ENCODE results near the gene NPIPB2.
"Not testable (repeated sequence)": the region's sequence is repeated elsewhere in the genome, so short reads cannot be mapped to it uniquely, and the experiment has no call there.

Gene NPIPB2

DNA sequence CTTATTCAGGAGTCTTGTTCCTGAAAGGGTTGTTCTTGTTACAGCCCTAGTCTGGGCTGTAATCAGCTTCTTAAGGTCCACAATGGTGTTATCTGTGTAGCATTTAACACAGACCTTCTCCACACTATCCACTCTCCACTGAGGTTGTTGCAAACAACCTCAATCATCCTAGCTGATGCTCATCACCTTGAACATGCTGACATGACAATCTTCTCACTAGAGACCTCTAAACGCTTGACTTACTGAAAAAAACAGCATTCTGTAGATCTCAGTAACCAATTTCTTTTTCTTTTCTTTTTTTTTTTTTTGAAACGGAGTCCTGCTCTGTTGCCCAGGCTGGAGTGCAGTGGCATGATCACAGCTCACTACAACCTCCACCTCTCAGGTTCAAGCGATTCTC is 26.7 kb upstream of the NPIPB2 start:
- H3K36me3 Mint-ChIP-seq, result peaks cover 11% of the 10 kb centered on the region
- no peak overlapping the region for H3K27ac Mint-ChIP-seq
- DNase-seq (ENCODE audit: low spot score in 2 of 2) (no peak), ATAC-seq (ENCODE audit: low read depth) (no peak)
- no peak overlapping the region for H3K4me3 Mint-ChIP-seq
- no peaks in the 10 kb centered on the region for H3K27me3 Mint-ChIP-seq
- H3K4me1 Mint-ChIP-seq, result peaks cover 25% of the 10 kb centered on the region
- no peaks in the 10 kb centered on the region for H3K9me3 Mint-ChIP-seq

GRCh38 chr16:11967195-11967911 is 25.5 kb upstream of the NPIPB2 start:
- Mint-ChIP-seq H3K9me3 (no peaks in the 10 kb centered on the region), H3K4me3 (peak overlapping the region; percentile 35), H3K27me3 (no peaks in the 10 kb centered on the region), H3K27ac (no peak overlapping the region), H3K36me3 (peaks cover 7% of the 10 kb centered on the region), H3K4me1 (peaks cover 28% of the 10 kb centered on the region)
- no peak for ATAC-seq (ENCODE audit: low read depth)
- DNase-seq (ENCODE audit: low spot score in 2 of 2), result no peak

- peaks cover 7% of the 10 kb centered on the region for H3K36me3 Mint-ChIP-seq
- H3K27me3 Mint-ChIP-seq, result no peaks in the 10 kb centered on the region
- H3K27ac Mint-ChIP-seq, result peak overlapping the region; percentile 91
- ATAC-seq (ENCODE audit: low read depth) (peak; percentile 80), DNase-seq (ENCODE audit: low spot score in 2 of 2) (no peak)
- H3K4me3 Mint-ChIP-seq, result peak overlapping the region; percentile 80
- H3K4me1 Mint-ChIP-seq, result peaks cover 28% of the 10 kb centered on the region
- no peaks in the 10 kb centered on the region for H3K9me3 Mint-ChIP-seq
These were observed 24.3 kb upstream of the NPIPB2 start for GRCh38 chr16:11966173-11966572.

GRCh38 chr16:11964761-11965551 is 23.1 kb upstream of the NPIPB2 start, which contains the start of gene TNFRSF17:
Gene TNFRSF17, plus strand, starts transcription at chr16:11965210. Its CDS starts 115 bp downstream, at chr16:11965325.
- ATAC-seq (ENCODE audit: low read depth) (peak; percentile 64), DNase-seq (ENCODE audit: low spot score in 2 of 2) (no peak)
- Mint-ChIP-seq H3K4me1 (peaks cover 28% of the 10 kb centered on the region), H3K36me3 (peaks cover 9% of the 10 kb centered on the region), H3K4me3 (peak within 1 kb of the TSS; percentile 81), H3K27me3 (no peaks in the 10 kb centered on the region), H3K9me3 (no peaks in the 10 kb centered on the region), H3K27ac (peak within 1 kb of the TSS; percentile 91)

GRCh38 chr16:11963706-11964105 is 21.9 kb upstream of the NPIPB2 start:
- H3K9me3 Mint-ChIP-seq, result no peaks in the 10 kb centered on the region
- H3K27ac Mint-ChIP-seq, result peak overlapping the region; percentile 91
- peaks cover 6% of the 10 kb centered on the region for H3K36me3 Mint-ChIP-seq
- DNase-seq (ENCODE audit: low spot score in 2 of 2) (no peak), ATAC-seq (ENCODE audit: low read depth) (no peak)
- H3K4me3 Mint-ChIP-seq, result peak overlapping the region; percentile 21
- H3K4me1 Mint-ChIP-seq, result peaks cover 28% of the 10 kb centered on the region
- H3K27me3 Mint-ChIP-seq, result no peaks in the 10 kb centered on the region

- H3K36me3 Mint-ChIP-seq; DNase-seq (ENCODE audit: low spot score in 2 of 2); H3K27me3 Mint-ChIP-seq; ATAC-seq (ENCODE audit: low read depth); H3K4me3 Mint-ChIP-seq; H3K9me3 Mint-ChIP-seq: not testable (repeated sequence)
- peaks cover 26% of the 10 kb centered on the region for H3K4me1 Mint-ChIP-seq
- H3K27ac Mint-ChIP-seq, result peak overlapping the region; percentile 91
These were observed 21.1 kb upstream of the NPIPB2 start for GRCh38 chr16:11962978-11963377.

DNA sequence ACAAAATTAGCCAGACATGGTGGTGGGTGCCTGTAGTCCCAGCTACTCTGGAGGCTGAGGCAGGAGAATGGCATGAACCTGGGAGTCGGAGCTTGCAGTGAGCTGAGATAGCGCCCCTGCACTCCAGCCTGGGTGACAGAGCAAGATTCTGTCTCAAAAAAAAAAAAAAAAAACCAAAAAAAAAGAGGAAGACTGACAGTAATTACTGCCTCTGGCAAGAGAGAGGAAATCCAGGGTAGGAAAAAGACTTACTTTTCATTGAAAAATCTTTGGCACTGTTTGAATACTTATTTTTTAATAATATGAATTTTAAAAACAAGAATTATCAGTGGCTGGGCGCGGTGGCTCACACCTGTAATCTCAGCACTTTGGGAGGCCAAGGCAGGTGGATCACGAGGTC is 20.6 kb upstream of the NPIPB2 start:
- not testable (repeated sequence) for ATAC-seq (ENCODE audit: low read depth); H3K4me3 Mint-ChIP-seq; H3K9me3 Mint-ChIP-seq; H3K36me3 Mint-ChIP-seq; H3K27me3 Mint-ChIP-seq; DNase-seq (ENCODE audit: low spot score in 2 of 2)
- peak overlapping the region; percentile 91 for H3K27ac Mint-ChIP-seq
- H3K4me1 Mint-ChIP-seq, result peaks cover 25% of the 10 kb centered on the region

DNA sequence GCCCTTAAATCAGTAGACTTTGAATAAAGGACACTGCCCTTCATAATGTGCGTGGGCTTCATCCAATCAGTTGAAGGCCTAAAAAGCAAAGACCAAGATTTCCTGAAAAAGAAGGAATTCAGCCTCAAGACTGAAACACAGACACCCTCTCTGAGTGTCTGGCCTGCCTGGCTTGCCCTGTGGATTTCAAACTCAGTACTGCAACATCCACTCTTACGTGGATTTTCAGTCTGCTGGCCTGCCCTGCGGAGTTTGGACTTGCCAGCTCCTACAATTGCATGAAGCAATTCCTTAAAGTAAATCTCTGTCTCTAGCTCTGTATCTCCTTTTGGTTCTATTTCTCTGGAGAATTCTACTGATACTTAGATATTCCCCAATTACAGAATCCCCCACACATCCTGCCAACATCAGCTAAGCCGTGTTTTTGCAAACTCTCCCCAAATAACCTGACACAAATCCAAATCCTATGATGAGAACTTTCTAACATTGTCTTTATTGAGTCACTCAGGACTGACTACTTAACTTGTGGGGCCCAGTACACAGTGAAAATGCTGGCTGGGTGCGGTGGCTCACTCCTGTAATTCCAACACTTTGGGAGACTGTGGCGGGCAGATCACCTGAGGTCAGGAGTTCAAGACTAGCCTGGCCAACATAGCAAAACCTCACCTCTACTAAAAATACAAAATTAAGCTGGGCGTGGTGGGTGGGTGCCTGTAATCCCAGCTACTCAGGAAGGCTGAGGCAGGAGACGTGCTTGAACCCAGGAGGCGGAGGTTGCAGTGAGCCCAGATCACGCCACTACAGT is 15.9 kb upstream of the NPIPB2 start:
- Mint-ChIP-seq H3K4me3 (no peak overlapping the region), H3K27ac (no peak overlapping the region), H3K27me3 (no peaks in the 10 kb centered on the region), H3K4me1 (no peaks in the 10 kb centered on the region), H3K9me3 (no peaks in the 10 kb centered on the region), H3K36me3 (peaks cover 3% of the 10 kb centered on the region)
- ATAC-seq (ENCODE audit: low read depth) (no peak), DNase-seq (ENCODE audit: low spot score in 2 of 2) (no peak)

DNA sequence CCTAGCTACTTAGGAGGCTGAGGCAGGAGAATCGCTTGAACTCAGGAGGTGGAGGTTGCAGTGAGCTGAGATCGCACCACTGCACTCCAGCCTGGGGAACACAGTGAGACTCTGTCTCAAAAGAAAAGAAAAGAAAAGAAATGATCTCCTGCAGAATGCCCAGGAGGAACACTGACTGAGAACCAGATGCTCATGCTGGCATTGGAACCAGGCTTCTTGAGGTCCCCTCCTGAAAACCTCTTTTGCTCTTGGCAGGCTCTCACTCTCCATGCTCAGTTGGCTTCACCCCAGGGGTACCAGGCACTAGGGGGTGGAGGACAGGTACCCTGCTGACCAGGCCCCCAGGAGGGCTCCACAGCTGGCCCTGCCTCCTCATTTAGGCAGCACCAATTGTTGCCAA is 14.7 kb upstream of the NPIPB2 start:
- no peak overlapping the region for H3K4me3 Mint-ChIP-seq
- H3K4me1 Mint-ChIP-seq, result no peaks in the 10 kb centered on the region
- no peaks in the 10 kb centered on the region for H3K9me3 Mint-ChIP-seq
- DNase-seq (ENCODE audit: low spot score in 2 of 2), result no peak
- H3K36me3 Mint-ChIP-seq, result peaks cover 3% of the 10 kb centered on the region
- no peak for ATAC-seq (ENCODE audit: low read depth)
- no peaks in the 10 kb centered on the region for H3K27me3 Mint-ChIP-seq
- H3K27ac Mint-ChIP-seq, result no peak overlapping the region

DNA sequence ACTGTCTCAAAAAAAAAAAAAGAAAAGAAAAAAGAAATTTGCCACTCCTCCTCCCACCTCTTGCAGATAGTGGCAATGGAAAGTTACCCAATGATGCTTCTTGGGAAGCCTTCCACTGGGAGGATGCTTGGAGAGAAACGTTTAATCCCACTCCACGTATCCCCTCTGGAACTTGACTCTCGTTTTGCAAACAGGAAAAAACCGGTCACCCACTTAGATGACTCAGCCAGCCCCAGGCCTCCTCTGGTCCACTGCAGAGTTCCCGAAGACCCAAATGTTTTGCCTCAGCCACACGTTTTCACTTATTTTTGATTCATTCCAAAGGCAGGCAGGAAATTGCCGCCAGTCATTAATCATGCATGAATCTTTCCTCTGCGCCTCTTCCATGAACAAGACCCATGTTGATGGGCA is 13.9 kb upstream of the NPIPB2 start:
- Mint-ChIP-seq H3K36me3 (peaks cover 1% of the 10 kb centered on the region), H3K4me1 (no peaks in the 10 kb centered on the region), H3K4me3 (no peak overlapping the region), H3K27ac (no peak overlapping the region), H3K9me3 (no peaks in the 10 kb centered on the region), H3K27me3 (no peaks in the 10 kb centered on the region)
- no peak for DNase-seq (ENCODE audit: low spot score in 2 of 2)
- ATAC-seq (ENCODE audit: low read depth), result no peak

DNA sequence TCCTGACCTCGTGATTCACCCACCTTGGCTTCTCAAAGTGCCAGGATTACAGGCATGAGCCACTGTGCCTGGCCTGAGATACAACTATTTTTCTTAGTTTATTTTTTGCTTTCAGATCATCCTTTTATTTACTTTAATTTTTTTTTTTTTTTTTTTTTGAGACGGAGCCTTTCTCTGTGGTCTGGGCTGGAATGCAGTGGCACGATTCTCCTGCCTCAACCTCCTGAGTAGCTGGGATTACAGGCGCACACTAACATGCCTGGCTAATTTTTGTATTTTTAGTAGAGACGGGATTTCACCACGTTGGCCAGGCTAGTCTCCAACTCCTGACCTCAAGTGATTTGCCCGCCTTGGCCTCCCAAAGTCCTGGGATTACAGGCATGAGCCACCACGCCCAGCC is 11.7 kb upstream of the NPIPB2 start:
- H3K27me3 Mint-ChIP-seq; H3K4me1 Mint-ChIP-seq; DNase-seq (ENCODE audit: low spot score in 2 of 2); H3K27ac Mint-ChIP-seq; H3K36me3 Mint-ChIP-seq; H3K9me3 Mint-ChIP-seq; H3K4me3 Mint-ChIP-seq; ATAC-seq (ENCODE audit: low read depth): not testable (repeated sequence)

GRCh38 chr16:11950388-11950787 is 8.5 kb upstream of the NPIPB2 start:
- Mint-ChIP-seq H3K4me1 (peaks cover 8% of the 10 kb centered on the region), H3K27ac (peak overlapping the region; percentile 49), H3K27me3 (no peaks in the 10 kb centered on the region), H3K36me3 (no peaks in the 10 kb centered on the region), H3K4me3 (no peak overlapping the region), H3K9me3 (no peaks in the 10 kb centered on the region)
- ATAC-seq (ENCODE audit: low read depth) (no peak), DNase-seq (ENCODE audit: low spot score in 2 of 2) (no peak)

DNA sequence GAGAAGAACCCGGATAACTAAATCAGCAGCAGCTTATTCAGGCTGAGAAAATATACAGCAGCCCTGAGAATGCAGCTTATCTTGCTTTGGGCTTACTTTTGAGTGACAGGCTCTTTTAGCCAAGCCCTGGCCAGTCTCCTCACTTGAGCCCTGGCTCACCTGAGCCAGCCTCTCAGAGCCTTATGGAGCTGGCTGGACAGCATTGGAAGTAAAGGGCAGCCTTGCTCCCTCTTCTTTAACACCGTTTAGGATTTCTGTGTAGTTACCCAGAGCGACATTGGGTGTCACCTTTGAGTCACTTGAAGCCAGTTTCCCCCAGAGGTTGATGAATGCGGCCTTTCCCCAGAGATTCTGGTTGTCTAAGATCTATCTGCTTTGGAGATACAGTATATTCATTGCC is 7.7 kb upstream of the NPIPB2 start:
- H3K9me3 Mint-ChIP-seq, result no peaks in the 10 kb centered on the region

GRCh38 chr16:11948819-11949218 is 7.0 kb upstream of the NPIPB2 start:
- ATAC-seq (ENCODE audit: low read depth), result no peak
- no peaks in the 10 kb centered on the region for H3K9me3 Mint-ChIP-seq
- H3K27ac Mint-ChIP-seq, result no peak overlapping the region
- H3K4me3 Mint-ChIP-seq, result no peak overlapping the region
- H3K4me1 Mint-ChIP-seq, result peaks cover 8% of the 10 kb centered on the region
- H3K36me3 Mint-ChIP-seq, result no peaks in the 10 kb centered on the region
- no peak for DNase-seq (ENCODE audit: low spot score in 2 of 2)
- H3K27me3 Mint-ChIP-seq, result no peaks in the 10 kb centered on the region

More for the DNA sequence above, 7.7 kb upstream of the NPIPB2 start:
- Mint-ChIP-seq H3K27me3 (no peaks in the 10 kb centered on the region), H3K4me3 (no peak overlapping the region), H3K36me3 (no peaks in the 10 kb centered on the region), H3K4me1 (peaks cover 8% of the 10 kb centered on the region), H3K27ac (peak overlapping the region; percentile 55)
- DNase-seq (ENCODE audit: low spot score in 2 of 2), result peak; percentile 48 to 50
- ATAC-seq (ENCODE audit: low read depth), result peak; percentile 97

All from memory B cell (primary cell).